HUDEP-2 (cell line): ENCODE results near the gene SRRM2.

Source experiments
- DNase-seq, 76 experiments: peaks; one replicate each; lab custom pipeline; 2025; ENCODE audit not compliant: unreplicated experiment in 76 of 76; lab: John Stamatoyannopoulos, UW

Gene SRRM2

GRCh38 chr16:2752035-2752849 is at the start of gene SRRM2:
TSS of gene SRRM2 (plus strand) at chr16:2752638. CDS start at chr16:2756365, 3,727 bp downstream.
- peak in 74 of 76 experiments; percentile 75 to 99 (median 89) for DNase-seq

- no peak for DNase-seq
Observed at GRCh38 chr16:2702871-2703745, 49.3 kb upstream of the SRRM2 start.

GRCh38 chr16:2704166-2704982 is 48.1 kb upstream of the SRRM2 start:
- DNase-seq, result no peak

- DNase-seq, result no peak
Observed at GRCh38 chr16:2704983-2705275, 47.5 kb upstream of the SRRM2 start.

- no peak for DNase-seq
Observed at GRCh38 chr16:2705351-2705750, 47.1 kb upstream of the SRRM2 start.

- DNase-seq, result no peak
Observed at GRCh38 chr16:2706085-2706484, 46.4 kb upstream of the SRRM2 start.

- no peak for DNase-seq
Observed at GRCh38 chr16:2706611-2707311, 45.7 kb upstream of the SRRM2 start.

GRCh38 chr16:2707368-2708289 is 44.8 kb upstream of the SRRM2 start:
- no peak for DNase-seq

- DNase-seq, result no peak
Observed at GRCh38 chr16:2708290-2708639, 44.2 kb upstream of the SRRM2 start.

- no peak for DNase-seq
Observed at GRCh38 chr16:2708955-2709587, 43.4 kb upstream of the SRRM2 start.

GRCh38 chr16:2709588-2709984 is 42.9 kb upstream of the SRRM2 start:
- DNase-seq, result no peak

- DNase-seq, result no peak
Observed at GRCh38 chr16:2710021-2710710, 42.3 kb upstream of the SRRM2 start.

- no peak for DNase-seq
Observed at GRCh38 chr16:2710711-2711231, 41.7 kb upstream of the SRRM2 start.

- DNase-seq, result no peak
Observed at GRCh38 chr16:2711370-2712062, 40.9 kb upstream of the SRRM2 start.

- no peak for DNase-seq
Observed at GRCh38 chr16:2712063-2712441, 40.4 kb upstream of the SRRM2 start.

GRCh38 chr16:2712546-2712945 is 39.9 kb upstream of the SRRM2 start:
- DNase-seq, result no peak

- no peak for DNase-seq
Observed at GRCh38 chr16:2713523-2713922, 38.9 kb upstream of the SRRM2 start.
